ENCODE data around the gene MAPK8IP2. TPM values are rescaled to one million over a fixed set of nuclear protein-coding genes. Genes with fewer than 3 reads are reported as not detected.
"Not testable (repeated sequence)": the region's sequence is repeated elsewhere in the genome, so short reads cannot be mapped to it uniquely, and the experiment has no call there.

MAPK8IP2 gene
- total RNA-seq, 1 donor from 2014 or later, result 0.13 TPM

GRCh38 chr22:50599816-50600455 is 657 bp upstream of the MAPK8IP2 start:
- DNase-seq (ENCODE audit: low read depth in 2 of 2), result peak in 1 of 2 donors; percentile 44

GRCh38 chr22:50600967-50601668 is 525 bp downstream of the MAPK8IP2 start:
- DNase-seq (ENCODE audit: low read depth in 2 of 2), result no peak

GRCh38 chr22:50601669-50602337 is 1.2 kb downstream of the MAPK8IP2 start:
- DNase-seq (ENCODE audit: low read depth in 2 of 2), result no peak

- no peak for DNase-seq (ENCODE audit: low read depth in 2 of 2)
Measured at GRCh38 chr22:50602338-50602700, 1.7 kb downstream of the MAPK8IP2 start.

GRCh38 chr22:50603511-50604255 is 3.1 kb downstream of the MAPK8IP2 start:
- DNase-seq (ENCODE audit: low read depth in 2 of 2), result no peak

- DNase-seq (ENCODE audit: low read depth in 2 of 2), result no peak
Measured at GRCh38 chr22:50604256-50605001, 3.8 kb downstream of the MAPK8IP2 start.

GRCh38 chr22:50605002-50605612 is 4.5 kb downstream of the MAPK8IP2 start:
- DNase-seq (ENCODE audit: low read depth in 2 of 2), result no peak

- DNase-seq (ENCODE audit: low read depth in 2 of 2), result no peak
Measured at GRCh38 chr22:50605613-50606074, 5.1 kb downstream of the MAPK8IP2 start.

- no peak for DNase-seq (ENCODE audit: low read depth in 2 of 2)
Measured at GRCh38 chr22:50606165-50606945, 5.8 kb downstream of the MAPK8IP2 start.

GRCh38 chr22:50606946-50607658 is 6.5 kb downstream of the MAPK8IP2 start:
- no peak for DNase-seq (ENCODE audit: low read depth in 2 of 2)

GRCh38 chr22:50607659-50608020 is 7.0 kb downstream of the MAPK8IP2 start:
- DNase-seq (ENCODE audit: low read depth in 2 of 2), result no peak

- DNase-seq (ENCODE audit: low read depth in 2 of 2), result not testable (repeated sequence)
Measured at GRCh38 chr22:50608058-50608840, 7.7 kb downstream of the MAPK8IP2 start.

GRCh38 chr22:50608996-50609395 is 8.4 kb downstream of the MAPK8IP2 start:
- no peak for DNase-seq (ENCODE audit: low read depth in 2 of 2)

- DNase-seq (ENCODE audit: low read depth in 2 of 2), result no peak
Measured at GRCh38 chr22:50609599-50609998, 9.0 kb downstream of the MAPK8IP2 start.

GRCh38 chr22:50610041-50610451 is 9.5 kb downstream of the MAPK8IP2 start:
- DNase-seq (ENCODE audit: low read depth in 2 of 2), result no peak

GRCh38 chr22:50610581-50610980 is 10.0 kb downstream of the MAPK8IP2 start:
- no peak for DNase-seq (ENCODE audit: low read depth in 2 of 2)

- no peak for DNase-seq (ENCODE audit: low read depth in 2 of 2)
Measured at GRCh38 chr22:50611341-50612060, 10.9 kb downstream of the MAPK8IP2 start.

GRCh38 chr22:50612168-50612527 is 11.6 kb downstream of the MAPK8IP2 start:
- DNase-seq (ENCODE audit: low read depth in 2 of 2), result no peak
